HEK293T (cell line): ENCODE results near the gene EFNB2.

Source experiments
- ARNT ChIP-seq: fragments of 450-650 bp; IDR thresholded peaks from 2 replicates; pipeline ENCODE4 v1.6.1; 2017; ENCODE audit warnings: mild to moderate bottlenecking
- BHLHE40 ChIP-seq: fragments of 450-650 bp; IDR thresholded peaks from 2 replicates; pipeline ENCODE4 v1.6.1; 2016; ENCODE audit warnings: mild to moderate bottlenecking, moderate library complexity, borderline replicate concordance
- ELF4 ChIP-seq: fragments of 450-650 bp; IDR thresholded peaks from 2 replicates; pipeline ENCODE4 v1.6.1; 2017; ENCODE audit warnings: antibody characterized with exemption
- FOXA1 ChIP-seq: fragments of 450-650 bp; IDR thresholded peaks from 2 replicates; pipeline ENCODE4 v1.6.1; 2016; ENCODE audit warnings: mild to moderate bottlenecking
- FOXM1 ChIP-seq: fragments of 450-650 bp; IDR thresholded peaks from 2 replicates; pipeline ENCODE4 v1.6.1; 2017; ENCODE audit warnings: mild to moderate bottlenecking, borderline replicate concordance
- HDGF ChIP-seq: fragments of 450-650 bp; IDR thresholded peaks from 2 replicates; pipeline ENCODE4 v1.6.1; 2017; ENCODE audit warnings: antibody characterized with exemption, borderline replicate concordance
- L3MBTL2 ChIP-seq: fragments of 450-650 bp; conservative IDR thresholded peaks from 2 replicates; pipeline ENCODE4 v1.6.1; 2016; ENCODE audit warnings: mild to moderate bottlenecking
- LEF1 ChIP-seq: fragments of 450-650 bp; IDR thresholded peaks from 2 replicates; pipeline ENCODE4 v1.6.1; 2017; ENCODE audit warnings: mild to moderate bottlenecking, borderline replicate concordance
- NFRKB ChIP-seq: fragments of 450-650 bp; IDR thresholded peaks from 2 replicates; pipeline ENCODE4 v1.6.1; 2016; ENCODE audit warnings: mild to moderate bottlenecking, moderate library complexity
- SP1 ChIP-seq: fragments of 450-650 bp; IDR thresholded peaks from 2 replicates; pipeline ENCODE4 v1.6.1; 2017
- SUZ12 ChIP-seq: fragments of 450-650 bp; IDR thresholded peaks from 2 replicates; pipeline ENCODE4 v1.6.1; 2016; ENCODE audit warnings: mild to moderate bottlenecking
- TARDBP ChIP-seq: fragments of 450-650 bp; IDR thresholded peaks from 2 replicates; pipeline ENCODE4 v1.6.1; 2016
- TF ChIP-seq, protein P1 (sequence below): fragments of 450-650 bp; IDR thresholded peaks from 2 replicates; pipeline ENCODE4 v1.6.1; 2016

DNA sequence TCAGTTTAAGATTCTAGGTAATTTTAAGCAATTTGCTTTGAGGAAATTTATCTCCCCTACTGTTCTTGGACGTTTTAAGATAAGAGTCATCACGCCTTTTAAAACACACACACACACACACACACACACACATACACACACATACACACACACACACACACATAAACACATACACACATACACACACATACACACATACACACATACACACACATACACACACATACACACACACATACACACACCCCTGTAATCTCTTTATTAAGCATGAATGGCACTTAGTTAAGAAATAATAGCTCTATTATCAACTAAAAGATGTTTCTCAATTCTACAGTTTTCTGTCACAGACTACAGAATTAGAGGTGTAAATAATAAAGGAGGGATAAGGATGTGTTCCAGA is 49.2 kb downstream of the EFNB2 start:
- no peak for TF ChIP-seq HDGF
- no peak for TF ChIP-seq SUZ12
- TF ChIP-seq TARDBP, result no peak
- TF ChIP-seq NFRKB, result no peak
- TF ChIP-seq FOXA1, result no peak
- TF ChIP-seq, protein P1, sequence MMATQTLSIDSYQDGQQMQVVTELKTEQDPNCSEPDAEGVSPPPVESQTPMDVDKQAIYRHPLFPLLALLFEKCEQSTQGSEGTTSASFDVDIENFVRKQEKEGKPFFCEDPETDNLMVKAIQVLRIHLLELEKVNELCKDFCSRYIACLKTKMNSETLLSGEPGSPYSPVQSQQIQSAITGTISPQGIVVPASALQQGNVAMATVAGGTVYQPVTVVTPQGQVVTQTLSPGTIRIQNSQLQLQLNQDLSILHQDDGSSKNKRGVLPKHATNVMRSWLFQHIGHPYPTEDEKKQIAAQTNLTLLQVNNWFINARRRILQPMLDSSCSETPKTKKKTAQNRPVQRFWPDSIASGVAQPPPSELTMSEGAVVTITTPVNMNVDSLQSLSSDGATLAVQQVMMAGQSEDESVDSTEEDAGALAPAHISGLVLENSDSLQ, result no peak
- TF ChIP-seq L3MBTL2, result no peak
- no peak for TF ChIP-seq ELF4
- no peak for TF ChIP-seq SP1
- TF ChIP-seq BHLHE40, result no peak
- no peak for TF ChIP-seq FOXM1
- no peak for TF ChIP-seq LEF1
- TF ChIP-seq ARNT, result no peak
